MM.1S (cell line): ENCODE results near the gene NFE2L3.

Experiments
- DNase-seq: peaks from one replicate; pipeline ENCODE4 v3.0.0-alpha.2; 2015
- H2AFZ ChIP-seq: fragments of 300-600 bp; sonication (generic); 2 replicates; pipeline ENCODE4 v1.6.0; 2016; ENCODE audit warnings: antibody characterized with exemption, low read length
- H3F3A ChIP-seq: fragments of 300-600 bp; sonication (generic); 2 replicates; pipeline ENCODE4 v1.6.1; 2016; ENCODE audit warnings: mild to moderate bottlenecking, antibody characterized with exemption, low read length, moderate library complexity, mixed read lengths; ENCODE audit not compliant: insufficient read depth
- H3K27ac ChIP-seq: fragments of 300-600 bp; sonication (generic); 2 replicates; pipeline ENCODE4 v1.5.1; 2016; ENCODE audit warnings: mild to moderate bottlenecking, low read length
- H3K27me3 ChIP-seq: fragments of 300-600 bp; sonication (generic); replicated peaks from 2 replicates; pipeline ENCODE4 v1.6.0; 2016; ENCODE audit warnings: low read length; ENCODE audit not compliant: insufficient read depth
- H3K36me3 ChIP-seq: fragments of 300-600 bp; sonication (generic); replicated peaks from 2 replicates; pipeline ENCODE4 v1.6.1; 2016; ENCODE audit warnings: mild to moderate bottlenecking, low read length, mixed read lengths; ENCODE audit not compliant: insufficient read depth
- H3K4me1 ChIP-seq: fragments of 300-600 bp; sonication (generic); 2 replicates; pipeline ENCODE4 v1.6.1; 2016; ENCODE audit warnings: low read length, mixed read lengths
- H3K4me2 ChIP-seq: fragments of 300-600 bp; sonication (generic); 2 replicates; pipeline ENCODE4 v1.6.0; 2016; ENCODE audit warnings: low read depth, low read length
- H3K4me3 ChIP-seq: fragments of 300-600 bp; sonication (generic); 2 replicates; pipeline ENCODE4 v1.5.1; 2016; ENCODE audit warnings: low read length, mixed read lengths
- H3K79me2 ChIP-seq: fragments of 300-600 bp; sonication (generic); 2 replicates; pipeline ENCODE4 v1.6.1; 2016; ENCODE audit warnings: mixed run types, low read length, mixed read lengths
- H3K9ac ChIP-seq: fragments of 300-600 bp; sonication (generic); 2 replicates; pipeline ENCODE4 v1.6.1; 2016; ENCODE audit warnings: low read length, mixed read lengths
- H3K9me2 ChIP-seq: fragments of 300-600 bp; sonication (generic); replicated peaks from 2 replicates; pipeline ENCODE4 v1.6.1; 2016; ENCODE audit warnings: mild to moderate bottlenecking, low read length, mixed read lengths; ENCODE audit not compliant: insufficient read depth
- H3K9me3 ChIP-seq: fragments of 300-600 bp; sonication (generic); replicated peaks from 2 replicates; pipeline ENCODE4 v1.6.1; 2016; ENCODE audit warnings: mild to moderate bottlenecking, low read length, mixed read lengths; ENCODE audit not compliant: insufficient read depth
- H4K20me1 ChIP-seq: fragments of 300-600 bp; sonication (generic); 2 replicates; pipeline ENCODE4 v1.6.1; 2016; ENCODE audit warnings: mild to moderate bottlenecking, low read length, moderate library complexity, mixed read lengths; ENCODE audit not compliant: insufficient read depth
- CTCF ChIP-seq: fragments of 300-600 bp; sonication (generic); IDR thresholded peaks from 2 replicates; pipeline ENCODE4 v1.5.1; 2016; ENCODE audit warnings: antibody characterized with exemption, low read length, mixed read lengths
- EZH2 ChIP-seq: fragments of 300-600 bp; sonication (generic); optimal IDR thresholded peaks from 2 replicates; pipeline ENCODE3; 2017; ENCODE audit warnings: low read depth, mild to moderate bottlenecking, antibody characterized with exemption, low read length, mixed read lengths
- EZH2phosphoT487 ChIP-seq: fragments of 300-600 bp; sonication (generic); IDR thresholded peaks from 2 replicates; pipeline ENCODE4 v1.6.1; 2018; ENCODE audit warnings: antibody characterized with exemption, low read length

Gene NFE2L3

DNA sequence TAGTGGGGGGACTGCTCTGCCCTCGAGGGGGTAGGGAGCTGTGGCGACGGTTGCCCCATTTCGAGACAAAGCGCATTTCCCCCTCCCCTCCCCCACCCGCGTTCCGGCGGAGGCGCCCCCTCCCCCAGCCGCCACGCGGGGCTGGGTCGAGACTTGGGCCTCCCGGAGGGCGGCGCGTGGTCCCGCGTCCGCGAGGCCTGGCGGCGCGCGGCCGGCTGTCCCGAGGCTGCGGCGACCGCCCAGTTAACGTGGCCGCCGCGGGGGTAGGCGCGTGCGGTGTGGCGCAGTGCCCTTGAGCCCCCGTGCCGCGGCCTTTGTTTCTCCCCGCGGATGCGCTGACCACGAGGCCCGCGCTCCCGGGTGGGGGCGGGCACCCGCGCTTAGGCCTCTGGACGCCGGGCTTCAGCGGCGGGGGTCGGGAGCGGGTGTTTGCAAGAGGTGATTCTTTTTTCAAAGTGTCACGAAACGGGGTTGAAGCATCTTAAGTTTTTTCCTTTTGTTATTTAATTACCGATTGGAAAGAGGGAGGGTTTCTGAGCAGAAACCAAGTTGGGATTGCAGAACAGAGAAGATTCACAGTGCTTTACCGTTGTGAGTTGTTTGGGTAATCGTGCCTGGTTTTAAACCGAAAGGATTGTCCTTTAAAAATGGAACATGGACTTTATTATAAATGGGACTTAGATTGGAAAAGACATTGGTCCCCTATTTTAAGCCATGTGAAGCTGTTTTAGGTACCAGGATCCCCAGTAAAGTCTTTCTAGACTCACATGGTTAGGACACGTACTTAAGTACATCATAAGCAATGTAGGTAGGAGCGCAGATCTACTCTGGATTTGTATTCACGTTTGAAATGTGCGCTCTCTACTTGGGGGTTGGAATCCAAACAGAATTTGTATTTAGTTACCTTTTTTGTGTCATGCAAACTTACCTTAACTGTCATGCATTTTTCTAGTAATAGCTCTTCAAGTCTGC, 50.3 kb downstream of the NFE2L3 start:
- Histone ChIP-seq H3K9me2 (no peaks in the 10 kb centered on the region), H3K9ac (peak overlapping the region; percentile 94), H3F3A (peaks cover 30% of the 10 kb centered on the region), H3K79me2 (peaks cover 90% of the 10 kb centered on the region), H3K4me2 (peak overlapping the region; percentile 78), H3K9me3 (no peaks in the 10 kb centered on the region), H3K36me3 (peaks cover 29% of the 10 kb centered on the region), H3K27ac (peak overlapping the region; percentile 98), H3K4me3 (peak overlapping the region; percentile 93), H4K20me1 (peaks cover 63% of the 10 kb centered on the region), H2AFZ (peak overlapping the region; percentile 57; the same call in 1 of the 2 replicates), H3K27me3 (no peaks in the 10 kb centered on the region), H3K4me1 (peaks cover 7% of the 10 kb centered on the region)
- TF ChIP-seq EZH2: no peak
- TF ChIP-seq EZH2phosphoT487: no peak
- TF ChIP-seq CTCF: no peak
- DNase-seq: peak; percentile 52

- peak overlapping the region; percentile 45; the same call in 1 of the 2 replicates for H3K27ac ChIP-seq
- H3K4me3 ChIP-seq: peak overlapping the region; percentile 93
- H3K9ac ChIP-seq: peak overlapping the region; percentile 94
- H3K27me3 ChIP-seq: no peaks in the 10 kb centered on the region
- no peak for DNase-seq
- no peaks in the 10 kb centered on the region for H3K9me3 ChIP-seq
- 0 out of 2 replicates have a peak, but pooled peaks cover 6% of the 10 kb centered on the region for H3K4me1 ChIP-seq
- H4K20me1 ChIP-seq: peaks cover 56% of the 10 kb centered on the region
- H3K79me2 ChIP-seq: peaks cover 90% of the 10 kb centered on the region
- no peak overlapping the region for H2AFZ ChIP-seq
- H3K4me2 ChIP-seq: peak overlapping the region; percentile 78
- no peaks in the 10 kb centered on the region for H3K9me2 ChIP-seq
- no peak for TF ChIP-seq EZH2
- TF ChIP-seq EZH2phosphoT487: no peak
- TF ChIP-seq CTCF: no peak
- peaks cover 25% of the 10 kb centered on the region for H3K36me3 ChIP-seq
- peaks cover 23% of the 10 kb centered on the region for H3F3A ChIP-seq
These were observed 51.0 kb downstream of the NFE2L3 start for GRCh38 chr7:26203016-26203415.

- H3F3A ChIP-seq: no peaks in the 10 kb centered on the region
- H3K9me3 ChIP-seq: no peaks in the 10 kb centered on the region
- peaks cover 28% of the 10 kb centered on the region for H3K36me3 ChIP-seq
- TF ChIP-seq CTCF: no peak
- no peak for TF ChIP-seq EZH2
- TF ChIP-seq EZH2phosphoT487: no peak
- 0 out of 2 replicates have a peak, but pooled peaks cover 6% of the 10 kb centered on the region for H3K4me1 ChIP-seq
- no peak overlapping the region for H3K4me2 ChIP-seq
- H3K9me2 ChIP-seq: no peaks in the 10 kb centered on the region
- no peak overlapping the region for H3K27ac ChIP-seq
- no peak overlapping the region for H2AFZ ChIP-seq
- peaks cover 44% of the 10 kb centered on the region for H4K20me1 ChIP-seq
- no peak overlapping the region for H3K4me3 ChIP-seq
- no peak for DNase-seq
- peaks cover 79% of the 10 kb centered on the region for H3K79me2 ChIP-seq
- H3K27me3 ChIP-seq: no peaks in the 10 kb centered on the region
- H3K9ac ChIP-seq: no peak overlapping the region
These were observed 56.0 kb downstream of the NFE2L3 start for GRCh38 chr7:26208040-26208439.
